ENCODE data around the gene FMNL1. TPM values are rescaled to one million over a fixed set of nuclear protein-coding genes. Genes with fewer than 3 reads are reported as not detected.

FMNL1 gene
- total and polyA plus RNA-seq, 2 experiments from 2014 or later = 1.4 to 4.2 TPM

DNA sequence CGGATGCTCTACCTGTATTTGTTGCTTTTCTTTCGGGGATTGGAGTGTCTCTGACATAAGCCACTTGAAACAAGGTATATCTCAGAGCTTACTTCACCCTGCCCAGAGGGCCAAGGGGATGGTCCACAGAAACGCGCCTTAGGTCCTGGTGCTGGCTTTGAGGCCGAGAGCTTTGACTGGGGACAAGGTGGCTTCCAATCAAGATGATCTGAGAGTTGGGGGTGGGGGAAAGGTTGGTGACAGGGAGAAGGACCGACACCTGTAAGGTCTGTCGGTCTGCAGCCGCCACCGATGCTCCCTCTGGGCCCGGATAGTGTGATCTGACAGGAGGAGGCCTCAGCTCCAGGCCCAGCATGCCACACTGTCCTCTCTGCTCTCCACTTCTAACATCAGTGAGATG lies 62.0 kb downstream of the FMNL1 start:
- no peaks in the 10 kb centered on the region for H3K27me3 ChIP-seq (replicated peaks; ENCODE audit: insufficient read depth)
- no peak overlapping the region for H3K4me2 ChIP-seq (ENCODE audit: unreplicated experiment)
- no peaks in the 10 kb centered on the region for H3K9me3 ChIP-seq (ENCODE audit: low read depth)
- H3F3A ChIP-seq (ENCODE audit: insufficient read depth) = peaks cover 7% of the 10 kb centered on the region; the same call in 1 of the 2 replicates
- 80 to 85% methylated on average over 10 of the region's 10 CpGs for WGBS, 2 experiments (ENCODE audit: low coverage in 1 of 2, low lambda C conversion rate in 2 of 2, missing lambda C conversion rate in 2 of 2)
- peaks cover 57% of the 10 kb centered on the region; the same call in 1 of the 2 replicates for H3K36me3 ChIP-seq (ENCODE audit: low read depth)
- no peaks in the 10 kb centered on the region for H3K4me1 ChIP-seq (ENCODE audit: insufficient read depth)
- in situ Hi-C loops (cut with MboI) = no loop called here
- no peak overlapping the region for H3K27ac ChIP-seq
- TF ChIP-seq EZH2 (IDR thresholded peaks at IDR 0.05; ENCODE audit: insufficient read depth, poor library complexity, severe bottlenecking) = no peak
- TF ChIP-seq EZH2phosphoT487 (IDR thresholded peaks at IDR 0.05; ENCODE audit: insufficient read depth, low read depth) = no peak
- no peak overlapping the region for H2AFZ ChIP-seq
- DNase-seq = no peak
- H3K9me2 ChIP-seq (ENCODE audit: insufficient read depth) = no peaks in the 10 kb centered on the region
- H4K20me1 ChIP-seq (ENCODE audit: insufficient read depth) = no peaks in the 10 kb centered on the region
- no peak overlapping the region for H3K9ac ChIP-seq
- peaks cover 3% of the 10 kb centered on the region for H3K79me2 ChIP-seq (ENCODE audit: insufficient read depth)
- H3K4me3 ChIP-seq = no peak overlapping the region

DNA sequence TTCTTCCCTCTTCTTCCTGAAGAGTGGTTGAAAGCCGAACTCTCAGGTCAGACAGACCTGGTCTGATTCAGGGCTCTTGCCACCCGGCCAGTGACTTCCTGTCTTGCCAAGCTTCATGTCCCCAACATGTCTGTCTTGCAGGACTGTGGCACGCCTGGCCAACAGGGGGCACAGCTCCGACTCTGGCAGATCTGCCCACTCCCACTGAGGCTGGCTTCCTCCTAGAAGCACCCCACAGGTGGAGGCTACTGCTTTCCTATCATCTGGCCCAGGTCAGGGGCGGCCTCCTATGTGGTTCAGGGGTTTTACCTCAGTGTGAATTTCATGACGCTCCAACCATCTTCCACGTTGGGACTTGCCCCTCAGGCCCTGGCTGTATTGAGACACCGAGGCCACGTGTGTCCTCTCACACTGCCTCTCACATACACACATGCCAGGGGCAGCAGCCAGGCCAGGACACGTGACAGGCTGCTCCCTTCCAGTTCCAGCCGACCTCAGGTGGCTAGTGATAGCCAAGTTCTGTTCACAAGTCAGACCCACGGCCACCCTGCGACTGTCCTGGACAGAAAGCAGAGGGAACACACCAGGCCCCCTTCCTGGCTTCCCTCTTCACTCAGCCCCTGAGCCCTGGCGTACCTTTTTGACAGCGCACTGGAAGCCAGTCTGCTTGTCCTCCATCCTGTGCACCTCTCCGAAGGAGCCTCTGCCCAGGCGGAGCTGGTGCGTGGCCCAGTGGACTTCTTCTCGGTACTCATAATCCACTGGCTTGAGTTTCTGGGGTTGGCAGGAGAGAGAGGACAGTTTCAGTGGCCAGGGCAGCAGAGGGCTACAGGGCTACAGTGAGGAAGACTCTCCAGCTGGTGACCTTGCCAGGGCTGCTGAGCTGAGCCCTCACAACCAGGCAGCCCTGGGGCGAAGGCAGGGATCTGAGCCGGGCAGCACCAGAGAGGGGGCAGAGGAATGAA lies 62.8 kb downstream of the FMNL1 start:
- Histone ChIP-seq H3K79me2 (ENCODE audit: insufficient read depth) (peaks cover 10% of the 10 kb centered on the region), H3F3A (ENCODE audit: insufficient read depth) (0 out of 2 replicates have a peak, but pooled peaks cover 4% of the 10 kb centered on the region), H3K9me2 (ENCODE audit: insufficient read depth) (no peaks in the 10 kb centered on the region), H3K27me3 (replicated peaks; ENCODE audit: insufficient read depth) (no peaks in the 10 kb centered on the region), H3K27ac (no peak overlapping the region), H3K4me3 (no peak overlapping the region), H3K4me2 (ENCODE audit: unreplicated experiment) (no peak overlapping the region), H3K9ac (no peak overlapping the region), H2AFZ (no peak overlapping the region), H3K9me3 (ENCODE audit: low read depth) (no peaks in the 10 kb centered on the region), H3K36me3 (ENCODE audit: low read depth) (peaks cover 65% of the 10 kb centered on the region; the same call in 1 of the 2 replicates), H3K4me1 (ENCODE audit: insufficient read depth) (no peaks in the 10 kb centered on the region), H4K20me1 (ENCODE audit: insufficient read depth) (no peaks in the 10 kb centered on the region)
- in situ Hi-C loops (cut with MboI) = no loop called here
- WGBS, 2 experiments (ENCODE audit: low coverage in 1 of 2, low lambda C conversion rate in 2 of 2, missing lambda C conversion rate in 2 of 2) = 83 to 85% methylated on average over 21 of the region's 21 CpGs
- no peak for DNase-seq
- TF ChIP-seq EZH2 (IDR thresholded peaks at IDR 0.05; ENCODE audit: insufficient read depth, poor library complexity, severe bottlenecking) (no peak), EZH2phosphoT487 (IDR thresholded peaks at IDR 0.05; ENCODE audit: insufficient read depth, low read depth) (no peak)

GRCh38 chr17:45286286-45286685 lies 64.6 kb downstream of the FMNL1 start:
- H3K4me2 ChIP-seq (ENCODE audit: unreplicated experiment) = no peak overlapping the region
- H3K4me3 ChIP-seq = no peak overlapping the region
- 95 to 98% methylated on average over 5 of the region's 5 CpGs for WGBS, 2 experiments (ENCODE audit: low coverage in 1 of 2, low lambda C conversion rate in 2 of 2, missing lambda C conversion rate in 2 of 2)
- peaks cover 28% of the 10 kb centered on the region for H3K79me2 ChIP-seq (ENCODE audit: insufficient read depth)
- no peaks in the 10 kb centered on the region for H4K20me1 ChIP-seq (ENCODE audit: insufficient read depth)
- no peak overlapping the region for H2AFZ ChIP-seq
- no peak for DNase-seq
- H3F3A ChIP-seq (ENCODE audit: insufficient read depth) = peaks cover under 1% of the 10 kb centered on the region; the same call in 1 of the 2 replicates
- no peaks in the 10 kb centered on the region for H3K9me3 ChIP-seq (ENCODE audit: low read depth)
- no peak overlapping the region for H3K27ac ChIP-seq
- TF ChIP-seq EZH2 (IDR thresholded peaks at IDR 0.05; ENCODE audit: insufficient read depth, poor library complexity, severe bottlenecking) = no peak
- no peak for TF ChIP-seq EZH2phosphoT487 (IDR thresholded peaks at IDR 0.05; ENCODE audit: insufficient read depth, low read depth)
- in situ Hi-C loops (cut with MboI) = no loop called here
- no peaks in the 10 kb centered on the region for H3K9me2 ChIP-seq (ENCODE audit: insufficient read depth)
- no peaks in the 10 kb centered on the region for H3K27me3 ChIP-seq (replicated peaks; ENCODE audit: insufficient read depth)
- H3K4me1 ChIP-seq (ENCODE audit: insufficient read depth) = no peaks in the 10 kb centered on the region
- H3K36me3 ChIP-seq (ENCODE audit: low read depth) = peaks cover 57% of the 10 kb centered on the region; the same call in 1 of the 2 replicates
- H3K9ac ChIP-seq = no peak overlapping the region

DNA sequence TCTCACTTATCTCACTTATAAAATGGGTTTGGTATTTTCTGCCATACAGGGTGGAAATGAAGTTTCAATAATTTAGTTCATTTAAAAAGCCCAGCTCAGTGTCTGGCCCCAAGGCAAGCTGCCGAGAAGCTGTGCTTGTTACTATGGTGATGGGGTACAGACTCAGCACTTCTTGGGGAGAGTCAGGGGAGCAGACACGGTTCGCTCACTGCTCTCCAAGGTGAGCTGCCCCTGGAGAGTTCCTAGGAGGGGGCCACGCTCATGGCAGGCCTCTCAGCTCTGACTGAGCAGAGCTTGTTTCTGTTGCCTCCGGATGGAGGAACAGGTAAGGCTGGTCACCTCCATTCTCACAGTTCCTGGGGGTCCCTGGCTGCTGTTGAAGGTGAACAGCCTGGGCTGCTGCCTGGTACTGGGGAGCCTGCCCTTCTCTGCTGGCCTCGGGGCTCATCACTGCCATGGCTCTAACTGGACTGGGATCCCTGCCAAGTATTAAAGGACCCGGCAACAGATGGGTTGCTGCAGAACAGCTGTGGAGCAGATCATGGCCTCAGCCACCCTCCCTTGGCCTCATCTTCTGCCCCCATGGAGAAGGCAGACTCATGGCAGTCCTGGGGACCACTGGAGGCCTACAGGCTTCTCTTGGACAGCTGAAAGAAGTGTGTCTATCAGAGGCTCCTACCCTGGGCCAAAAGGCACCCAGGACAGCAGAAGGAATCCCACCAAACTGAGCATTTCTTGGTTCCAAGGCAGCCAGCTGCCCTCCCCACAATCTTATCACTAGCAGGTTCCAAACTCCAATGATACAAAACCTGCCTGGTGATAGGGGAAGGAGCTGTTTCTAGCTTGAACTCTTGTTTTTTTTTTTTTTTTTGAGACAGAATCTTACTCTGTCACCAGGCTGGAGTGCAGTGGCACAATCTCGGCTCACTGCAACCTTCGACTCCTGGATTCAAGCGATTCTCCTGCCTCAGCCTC lies 66.1 kb downstream of the FMNL1 start:
- Histone ChIP-seq H3K27me3 (replicated peaks; ENCODE audit: insufficient read depth) (no peaks in the 10 kb centered on the region), H3K4me1 (ENCODE audit: insufficient read depth) (peaks cover 12% of the 10 kb centered on the region), H2AFZ (no peak overlapping the region), H3K36me3 (ENCODE audit: low read depth) (peaks cover 48% of the 10 kb centered on the region; the same call in 1 of the 2 replicates), H3K9ac (no peak overlapping the region), H3K79me2 (ENCODE audit: insufficient read depth) (peaks cover 44% of the 10 kb centered on the region), H3K4me3 (no peak overlapping the region), H4K20me1 (ENCODE audit: insufficient read depth) (no peaks in the 10 kb centered on the region), H3K9me3 (ENCODE audit: low read depth) (no peaks in the 10 kb centered on the region), H3F3A (ENCODE audit: insufficient read depth) (peaks cover 16% of the 10 kb centered on the region), H3K9me2 (ENCODE audit: insufficient read depth) (no peaks in the 10 kb centered on the region), H3K4me2 (ENCODE audit: unreplicated experiment) (no peak overlapping the region), H3K27ac (no peak overlapping the region)
- WGBS, 2 experiments (ENCODE audit: low coverage in 1 of 2, low lambda C conversion rate in 2 of 2, missing lambda C conversion rate in 2 of 2) = 69 to 73% methylated on average over 10 of the region's 10 CpGs
- DNase-seq = no peak
- in situ Hi-C loops (cut with MboI) = no loop called here
- TF ChIP-seq EZH2 (IDR thresholded peaks at IDR 0.05; ENCODE audit: insufficient read depth, poor library complexity, severe bottlenecking) (no peak), EZH2phosphoT487 (IDR thresholded peaks at IDR 0.05; ENCODE audit: insufficient read depth, low read depth) (no peak)
